Measurements from ENCODE around the gene ALDH1B1.

DNA sequence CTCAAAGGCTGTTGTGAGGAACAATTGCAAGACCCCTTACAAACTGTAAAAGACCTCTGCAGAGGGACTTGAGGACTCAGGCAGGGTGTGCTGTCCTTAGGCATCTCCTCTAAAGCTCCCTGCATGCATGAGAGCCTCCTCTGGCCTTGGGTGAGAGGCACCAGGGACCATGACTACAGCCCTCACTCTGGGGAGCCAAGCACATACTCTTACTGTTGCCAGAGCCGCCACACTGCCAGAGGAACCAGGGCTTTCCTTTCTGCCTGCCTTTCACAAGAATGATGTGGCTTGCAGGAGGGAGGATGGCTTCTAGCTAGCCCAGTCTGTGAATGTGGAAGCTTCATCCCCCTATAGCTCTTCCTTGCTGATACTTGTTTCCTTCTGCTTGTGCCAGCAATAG is 25.9 kb downstream of the ALDH1B1 start:
- TF ChIP-seq CTCF (IDR thresholded peaks at IDR 0.05) (no peak), POLR2A (IDR thresholded peaks at IDR 0.05) (no peak)

Measured in heart left ventricle (tissue), 13 donors.